Endothelial cell of umbilical vein (primary cell): ENCODE results near the gene CEP152. TPM values are rescaled to one million over a fixed set of nuclear protein-coding genes. Genes with fewer than 3 reads are reported as not detected.

Experiments
- BruUV-seq: library from RNA; stranded (reverse); fragments of 400-500 nt; replicated peaks from 2 replicates; lab custom pipeline; 2021; lab: Mats Ljungman, UMichigan
- CTCF ChIA-PET: fragments of 300-600, 350-600 bp; sonication (Branson Sonifier 250); formaldehyde crosslinking; loops from one replicate; lab custom pipeline; 2021; ENCODE audit warnings: antibody characterized with exemption, inconsistent platforms; lab: Charles Lee
- POLR2A ChIA-PET: fragments of 300-600, 350-600 bp; sonication (Branson Sonifier 250); formaldehyde crosslinking; loops from one replicate; lab custom pipeline; 2021; ENCODE audit warnings: antibody characterized with exemption, inconsistent platforms; lab: Charles Lee
- DNase-seq: peaks from one replicate; pipeline ENCODE4 v3.0.0-alpha.2; 2011; ENCODE audit warnings: low read depth, low spot score
- FAIRE-seq: peaks from 2 replicates; lab custom pipeline; 2011; peaks lifted over from hg19 to GRCh38; lab: Jason Lieb, UNC
- H2AFZ ChIP-seq: 2 replicates; pipeline ENCODE4 v1.6.0; 2012; ENCODE audit warnings: low read depth, low read length, control low read depth, inconsistent platforms
- H3K27ac ChIP-seq: 2 replicates; pipeline ENCODE4 v1.5.1; 2011; ENCODE audit warnings: low read depth, mild to moderate bottlenecking, control low read depth, low read length, moderate library complexity; ENCODE audit not compliant: insufficient read depth
- H3K27me3 ChIP-seq, 2 experiments: 2 replicates each; pipeline versions ENCODE4 v1.6.0 to v1.6.1; 2011; ENCODE audit warnings: low read length in 2 of 2, mixed read lengths in 1 of 2; ENCODE audit not compliant: control insufficient read depth in 2 of 2, insufficient read depth in 2 of 2
- H3K36me3 ChIP-seq, 2 experiments: 2 replicates in 1 of 2; 3 replicates in 1 of 2; pipeline ENCODE4 v1.5.1; 2011; ENCODE audit warnings: low read length in 2 of 2, mild to moderate bottlenecking in 1 of 2, moderate library complexity in 1 of 2; ENCODE audit not compliant: control insufficient read depth in 2 of 2, insufficient read depth in 2 of 2; ENCODE audit errors: extremely low read depth in 1 of 2
- H3K4me1 ChIP-seq: 3 replicates; pipeline ENCODE4 v1.5.1; 2011; ENCODE audit warnings: mild to moderate bottlenecking, low read length; ENCODE audit not compliant: control insufficient read depth, insufficient read depth; ENCODE audit errors: extremely low read depth
- H3K4me2 ChIP-seq: 2 replicates; pipeline ENCODE4 v1.6.1; 2011; ENCODE audit warnings: low read length, control low read depth, mixed read lengths; ENCODE audit not compliant: insufficient read depth
- H3K4me3 ChIP-seq, 3 experiments: fragments of 200-600 bp in 1 of 3; sonication (generic), shearing (Covaris generic) in 1 of 3; replicated peaks in 1 of 3; 2 replicates each; pipeline ENCODE4 v1.5.1; 2011 to 2016; ENCODE audit warnings: control low read depth in 3 of 3, low read length in 3 of 3, mild to moderate bottlenecking in 2 of 3, inconsistent platforms in 1 of 3, low read depth in 1 of 3, moderate library complexity in 1 of 3; ENCODE audit not compliant: insufficient read depth in 1 of 3
- H3K79me2 ChIP-seq: 2 replicates; pipeline ENCODE4 v1.6.0; 2012; ENCODE audit warnings: low read length, inconsistent platforms; ENCODE audit not compliant: control insufficient read depth, insufficient read depth
- H3K9ac ChIP-seq: replicated peaks from 2 replicates; pipeline ENCODE3; 2011; ENCODE audit warnings: low read length, control low read depth; ENCODE audit not compliant: insufficient read depth; ENCODE audit errors: extremely low read depth
- H3K9me1 ChIP-seq: replicated peaks from 3 replicates; pipeline ENCODE4 v1.6.0; 2011; ENCODE audit warnings: mild to moderate bottlenecking, low read length; ENCODE audit not compliant: control insufficient read depth, insufficient read depth; ENCODE audit errors: extremely low read depth
- H3K9me3 ChIP-seq: replicated peaks from 2 replicates; pipeline ENCODE4 v1.5.1; 2012; ENCODE audit warnings: low read length, inconsistent platforms; ENCODE audit not compliant: control insufficient read depth, insufficient read depth
- H4K20me1 ChIP-seq: replicated peaks from 2 replicates; pipeline ENCODE3; 2011; ENCODE audit warnings: mild to moderate bottlenecking, low read length; ENCODE audit not compliant: control insufficient read depth, insufficient read depth; ENCODE audit errors: extremely low read depth
- CTCF ChIP-seq, 2 donors: IDR thresholded peaks; 1 replicate in 1 of 2; 2 replicates in 1 of 2; pipeline ENCODE4 v1.5.1; 2011; ENCODE audit warnings: low read length in 2 of 2, mild to moderate bottlenecking in 2 of 2, moderate library complexity in 2 of 2, control low read depth in 1 of 2, inconsistent platforms in 1 of 2, low read depth in 1 of 2; ENCODE audit not compliant: insufficient read depth in 1 of 2; ENCODE audit errors: extremely low read depth in 1 of 2
- EZH2 ChIP-seq: IDR thresholded peaks from 2 replicates; pipeline ENCODE4 v1.6.1; 2012; ENCODE audit warnings: borderline replicate concordance, low read depth, mild to moderate bottlenecking, moderate library complexity, low read length, inconsistent platforms; ENCODE audit not compliant: severe bottlenecking
- FOS ChIP-seq: IDR thresholded peaks from 2 replicates; pipeline ENCODE4 v1.6.1; 2011; ENCODE audit warnings: mild to moderate bottlenecking, low read length, moderate library complexity, borderline replicate concordance; ENCODE audit not compliant: insufficient read depth
- MYC ChIP-seq: IDR thresholded peaks from one replicate; pipeline ENCODE4 v1.6.1; 2011; ENCODE audit warnings: mild to moderate bottlenecking, low read depth, low read length
- POLR2A ChIP-seq: IDR thresholded peaks from 2 replicates; pipeline ENCODE4 v1.6.1; 2012; ENCODE audit warnings: low read depth, mild to moderate bottlenecking, control low read depth, low read length
- dilution Hi-C: fragments of 300-500 bp; cut with MboI; formaldehyde crosslinking; loops from one replicate; pipeline ENCODE4 v1.15.0; 2019; ENCODE audit warnings: low sequenced_read_pairs; ENCODE audit not compliant: extremely low pct_ligation_motif_present
- intact Hi-C: fragments of 100-400 bp; cut with micrococcal nuclease; formaldehyde crosslinking; loops from one replicate; pipeline ENCODE4 v1.10.0; 2022
- polyA plus RNA-seq, 4 experiments: library from polyadenylated mRNA; depleted of rRNA in 3 of 4; stranded (reverse) in 3 of 4; unstranded in 1 of 4; fragments of >200 nt; gene quantifications; 2 replicates each; pipeline versions ENCODE4 v1.2.1 to v1.2.3, GENCODE V29; 2011 to 2012; ENCODE audit warnings: missing spikeins in 1 of 4
- total RNA-seq: library from RNA; stranded (reverse); gene quantifications from 2 replicates; pipeline ENCODE4 v1.2.3, GENCODE V29; 2021

CEP152 gene
- total and polyA plus RNA-seq, 2 donors (not counting 3 experiments of a cell fraction or from before 2014, with no cell fraction given), result 3.0 to 15.7 TPM

DNA sequence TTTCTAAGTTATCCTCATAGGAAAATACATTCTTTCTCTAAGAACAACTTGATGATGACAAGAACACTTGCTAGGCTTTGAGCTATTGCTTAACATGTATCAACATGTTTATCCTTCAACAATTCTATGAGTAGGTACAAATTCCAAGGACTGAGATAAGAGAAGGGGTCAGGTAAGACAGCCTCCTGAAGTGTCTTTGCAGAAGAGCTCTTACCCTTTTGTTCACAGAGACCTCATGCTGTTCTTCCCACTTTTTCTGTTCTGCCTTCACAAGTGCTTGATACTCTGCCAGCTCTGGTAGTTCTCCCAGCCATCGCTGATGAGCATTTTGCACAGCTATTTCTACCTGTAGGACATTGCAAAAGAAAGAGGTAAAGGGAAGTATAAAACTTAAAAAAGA, 50.9 kb downstream of the CEP152 start:
- no peak for FAIRE-seq
- H3K4me2 ChIP-seq, result no peak overlapping the region
- POLR2A ChIA-PET, result no interaction called here

More for the DNA sequence above, 50.9 kb downstream of the CEP152 start:
- intact Hi-C loops, result no loop called here
- no peaks in the 10 kb centered on the region for H4K20me1 ChIP-seq
- H3K9me3 ChIP-seq, result no peaks in the 10 kb centered on the region
- no peak for TF ChIP-seq MYC
- no peak for TF ChIP-seq CTCF (IDR thresholded peaks at IDR 0.05; ENCODE audit: extremely low read depth in 1 of 2, insufficient read depth in 1 of 2, low read depth in 1 of 2, low read length in 2 of 2)
- no peak for TF ChIP-seq EZH2
- no peak for TF ChIP-seq FOS
- no peak for TF ChIP-seq POLR2A
- H3K4me3 ChIP-seq, result no peak overlapping the region
- no peak overlapping the region for H2AFZ ChIP-seq
- H3K9ac ChIP-seq, result no peak overlapping the region
- no peaks in the 10 kb centered on the region for H3K79me2 ChIP-seq
- peaks cover 0 to 2% of the 10 kb centered on the region in 2 experiments for H3K36me3 ChIP-seq
- H3K27me3 ChIP-seq, result no peaks in the 10 kb centered on the region
- no peaks in the 10 kb centered on the region for H3K4me1 ChIP-seq
- no peaks in the 10 kb centered on the region for H3K9me1 ChIP-seq
- H3K27ac ChIP-seq, result no peak overlapping the region
- dilution Hi-C loops, result no loop called here
- BruUV-seq, result no TSS peak
- no peak for DNase-seq
- CTCF ChIA-PET, result interaction anchor here (1.0 kb wide), 1 partner anchor 13 kb away, joined by 4 read pairs; no protein-coding TSS in a partner anchor
